WTC11 (cell line): ENCODE results near the gene CD74. TPM values are rescaled to one million over a fixed set of nuclear protein-coding genes. Genes with fewer than 3 reads are reported as not detected.

Source experiments
- ATAC-seq: fragments of 200-7000 bp; cut with Tn5 transposase; 2 replicates; pipeline ENCODE4 v1.10.0; 2021; ENCODE audit warnings: mild to moderate bottlenecking, moderate library complexity
- CTCF ChIA-PET: fragments of 300-600 bp; sonication (Branson Sonifier 250); formaldehyde crosslinking; loops from one replicate; lab custom pipeline; 2021; ENCODE audit warnings: antibody characterized with exemption; lab: Charles Lee
- POLR2A ChIA-PET: fragments of 350-600 bp; sonication (Branson Sonifier 250); formaldehyde crosslinking; loops from one replicate; lab custom pipeline; 2021; ENCODE audit warnings: antibody characterized with exemption; lab: Charles Lee
- DNase-seq: peaks from one replicate; pipeline ENCODE4 v3.0.0; 2021; ENCODE audit warnings: low spot score
- H3K27ac Mint-ChIP-seq: 2 replicates; pipeline ENCODE4 v1.8.0; 2021; ENCODE audit warnings: mixed read lengths
- H3K27me3 Mint-ChIP-seq: 2 replicates; pipeline ENCODE4 v1.8.0; 2021; ENCODE audit warnings: low read depth, mild to moderate bottlenecking, moderate library complexity, mixed read lengths
- H3K36me3 Mint-ChIP-seq: 2 replicates; pipeline ENCODE4 v1.8.0; 2021; ENCODE audit warnings: mixed read lengths
- H3K4me1 Mint-ChIP-seq: 2 replicates; pipeline ENCODE4 v1.8.0; 2022; ENCODE audit warnings: mixed read lengths
- H3K4me3 Mint-ChIP-seq: 2 replicates; pipeline ENCODE4 v1.8.0; 2021; ENCODE audit warnings: mild to moderate bottlenecking, moderate library complexity, mixed read lengths
- H3K9me3 Mint-ChIP-seq: 2 replicates; pipeline ENCODE4 v1.8.0; 2021; ENCODE audit warnings: mixed read lengths
- AFF4 ChIP-seq: sonication (generic); formaldehyde crosslinking; IDR thresholded peaks from 2 replicates; pipeline ENCODE4 v1.8.1; 2023; ENCODE audit warnings: mild to moderate bottlenecking, missing genetic modification reagents, borderline replicate concordance
- CBFB ChIP-seq: sonication (generic); formaldehyde crosslinking; IDR thresholded peaks from 2 replicates; pipeline ENCODE4 v1.8.1; 2022; ENCODE audit warnings: mild to moderate bottlenecking, low read depth, missing genetic modification reagents
- CTCF ChIP-seq: fragments of 200-600 bp; IDR thresholded peaks from 2 replicates; pipeline ENCODE4 v1.8.0; 2022; ENCODE audit warnings: antibody characterized with exemption
- EMX1 ChIP-seq: fragments of 250-450 bp; sonication (Bioruptor Pico); IDR thresholded peaks from 2 replicates; pipeline ENCODE4 v1.8.0; 2021; ENCODE audit warnings: mild to moderate bottlenecking
- GABPB1 ChIP-seq: sonication (generic); formaldehyde crosslinking; IDR thresholded peaks from 2 replicates; pipeline ENCODE4 v1.8.1; 2023; ENCODE audit warnings: mild to moderate bottlenecking, missing genetic modification reagents
- GRHL2 ChIP-seq: fragments of 250-450 bp; sonication (Bioruptor Pico); IDR thresholded peaks from 2 replicates; pipeline ENCODE4 v1.8.0; 2022; ENCODE audit warnings: mild to moderate bottlenecking, moderate library complexity; ENCODE audit not compliant: insufficient replicate concordance, severe bottlenecking
- HMGXB4 ChIP-seq: sonication (generic); formaldehyde crosslinking; IDR thresholded peaks from 2 replicates; pipeline ENCODE4 v1.8.1; 2023; ENCODE audit warnings: mild to moderate bottlenecking, moderate library complexity, missing genetic modification reagents
- NR1H2 ChIP-seq: sonication (generic); formaldehyde crosslinking; IDR thresholded peaks from 2 replicates; pipeline ENCODE4 v1.9.0; 2021; ENCODE audit warnings: mild to moderate bottlenecking, moderate library complexity, missing genetic modification reagents
- PREB ChIP-seq: sonication (generic); formaldehyde crosslinking; IDR thresholded peaks from 2 replicates; pipeline ENCODE4 v1.8.1; 2022; ENCODE audit warnings: mild to moderate bottlenecking, missing genetic modification reagents, moderate library complexity, borderline replicate concordance
- RELA ChIP-seq: sonication (generic); formaldehyde crosslinking; IDR thresholded peaks from 2 replicates; pipeline ENCODE4 v1.8.1; 2022; ENCODE audit warnings: missing genetic modification reagents, mild to moderate bottlenecking, borderline replicate concordance
- ZBTB21 ChIP-seq: sonication (generic); formaldehyde crosslinking; IDR thresholded peaks from 2 replicates; pipeline ENCODE4 v1.8.1; 2023; ENCODE audit warnings: mild to moderate bottlenecking, missing genetic modification reagents, borderline replicate concordance
- ZMAT4 ChIP-seq: fragments of 250-450 bp; sonication (Bioruptor Pico); IDR thresholded peaks from 2 replicates; pipeline ENCODE4 v1.9.0; 2021; ENCODE audit warnings: mild to moderate bottlenecking
- ZNF232 ChIP-seq: sonication (generic); formaldehyde crosslinking; IDR thresholded peaks from 2 replicates; pipeline ENCODE4 v1.8.0; 2022; ENCODE audit warnings: mild to moderate bottlenecking, missing genetic modification reagents
- total RNA-seq: library from RNA; stranded (reverse); gene quantifications from 3 replicates; pipeline ENCODE4 v1.2.3, GENCODE V29; 2021
- TF ChIP-seq, protein P1 (sequence below): sonication (generic); formaldehyde crosslinking; IDR thresholded peaks from 2 replicates; pipeline ENCODE4 v1.8.0; 2023; ENCODE audit warnings: mild to moderate bottlenecking, missing genetic modification reagents
- TF ChIP-seq, protein P2 (sequence below): fragments of 250-450 bp; sonication (Bioruptor Pico); IDR thresholded peaks from 2 replicates; pipeline ENCODE4 v2.1.2; 2022; ENCODE audit warnings: mild to moderate bottlenecking, moderate library complexity

The CD74 gene
- total RNA-seq, 1 experiment from 2014 or later: 28.2 TPM

GRCh38 chr5:150434464-150434863, 21.8 kb upstream of the CD74 start (continued):
- TF ChIP-seq, protein P1, sequence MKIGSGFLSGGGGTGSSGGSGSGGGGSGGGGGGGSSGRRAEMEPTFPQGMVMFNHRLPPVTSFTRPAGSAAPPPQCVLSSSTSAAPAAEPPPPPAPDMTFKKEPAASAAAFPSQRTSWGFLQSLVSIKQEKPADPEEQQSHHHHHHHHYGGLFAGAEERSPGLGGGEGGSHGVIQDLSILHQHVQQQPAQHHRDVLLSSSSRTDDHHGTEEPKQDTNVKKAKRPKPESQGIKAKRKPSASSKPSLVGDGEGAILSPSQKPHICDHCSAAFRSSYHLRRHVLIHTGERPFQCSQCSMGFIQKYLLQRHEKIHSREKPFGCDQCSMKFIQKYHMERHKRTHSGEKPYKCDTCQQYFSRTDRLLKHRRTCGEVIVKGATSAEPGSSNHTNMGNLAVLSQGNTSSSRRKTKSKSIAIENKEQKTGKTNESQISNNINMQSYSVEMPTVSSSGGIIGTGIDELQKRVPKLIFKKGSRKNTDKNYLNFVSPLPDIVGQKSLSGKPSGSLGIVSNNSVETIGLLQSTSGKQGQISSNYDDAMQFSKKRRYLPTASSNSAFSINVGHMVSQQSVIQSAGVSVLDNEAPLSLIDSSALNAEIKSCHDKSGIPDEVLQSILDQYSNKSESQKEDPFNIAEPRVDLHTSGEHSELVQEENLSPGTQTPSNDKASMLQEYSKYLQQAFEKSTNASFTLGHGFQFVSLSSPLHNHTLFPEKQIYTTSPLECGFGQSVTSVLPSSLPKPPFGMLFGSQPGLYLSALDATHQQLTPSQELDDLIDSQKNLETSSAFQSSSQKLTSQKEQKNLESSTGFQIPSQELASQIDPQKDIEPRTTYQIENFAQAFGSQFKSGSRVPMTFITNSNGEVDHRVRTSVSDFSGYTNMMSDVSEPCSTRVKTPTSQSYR (CRISPR knock-in tag): no peak
- TF ChIP-seq CBFB (CRISPR knock-in tag) (no peak), PREB (CRISPR knock-in tag) (no peak), NR1H2 (no peak), ZBTB21 (CRISPR knock-in tag) (no peak), EMX1 (CRISPR knock-in tag) (no peak)

DNA sequence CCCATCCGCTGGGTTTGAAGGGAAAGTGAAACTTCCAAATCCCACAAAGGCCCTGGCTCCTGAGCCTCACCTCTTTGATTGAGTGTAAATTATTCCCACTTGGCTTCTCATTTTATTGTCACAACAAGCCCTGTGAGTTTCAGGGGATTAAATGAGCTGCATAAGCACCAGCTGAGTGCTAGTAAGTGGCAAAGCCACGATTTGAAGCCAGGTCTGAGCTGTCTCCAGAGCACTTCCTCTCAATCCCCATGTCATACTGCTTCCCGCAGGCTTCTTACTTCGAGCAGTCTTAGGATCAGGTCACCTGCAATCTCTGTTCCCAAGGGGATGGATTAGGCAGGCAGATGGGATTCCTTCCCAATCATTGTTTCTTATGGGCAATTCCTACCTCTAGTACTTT, 18.9 kb upstream of the CD74 start:
- ChIA-PET CTCF (no interaction called here), POLR2A (no interaction called here)
- Mint-ChIP-seq H3K36me3 (no peaks in the 10 kb centered on the region), H3K4me1 (no peaks in the 10 kb centered on the region), H3K27ac (no peak overlapping the region), H3K27me3 (peaks cover 4% of the 10 kb centered on the region; the same call in 1 of the 2 replicates), H3K4me3 (no peak overlapping the region), H3K9me3 (no peaks in the 10 kb centered on the region)
- ATAC-seq: no peak
- TF ChIP-seq GABPB1 (CRISPR knock-in tag) (no peak), HMGXB4 (CRISPR knock-in tag) (no peak), ZMAT4 (CRISPR knock-in tag) (no peak), RELA (no peak), NR1H2 (no peak), GRHL2 (CRISPR knock-in tag) (no peak), AFF4 (CRISPR knock-in tag) (no peak), CTCF (no peak), ZNF232 (no peak)
- TF ChIP-seq, protein P2, sequence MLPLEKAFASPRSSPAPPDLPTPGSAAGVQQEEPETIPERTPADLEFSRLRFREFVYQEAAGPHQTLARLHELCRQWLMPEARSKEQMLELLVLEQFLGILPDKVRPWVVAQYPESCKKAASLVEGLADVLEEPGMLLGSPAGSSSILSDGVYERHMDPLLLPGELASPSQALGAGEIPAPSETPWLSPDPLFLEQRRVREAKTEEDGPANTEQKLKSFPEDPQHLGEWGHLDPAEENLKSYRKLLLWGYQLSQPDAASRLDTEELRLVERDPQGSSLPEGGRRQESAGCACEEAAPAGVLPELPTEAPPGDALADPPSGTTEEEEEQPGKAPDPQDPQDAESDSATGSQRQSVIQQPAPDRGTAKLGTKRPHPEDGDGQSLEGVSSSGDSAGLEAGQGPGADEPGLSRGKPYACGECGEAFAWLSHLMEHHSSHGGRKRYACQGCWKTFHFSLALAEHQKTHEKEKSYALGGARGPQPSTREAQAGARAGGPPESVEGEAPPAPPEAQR: no peak
- no peak for DNase-seq
